Coronary artery (tissue), 2 donors: ENCODE results near the gene OR6B2.
"Not testable (repeated sequence)": the region's sequence is repeated elsewhere in the genome, so short reads cannot be mapped to it uniquely, and the experiment has no call there.

Experiments used
- DNase-seq: peaks from one replicate; pipeline ENCODE4 v3.0.0-alpha.2; 2017; ENCODE audit warnings: low spot score
- H3K27ac ChIP-seq, 2 donors: fragments of 200-600 bp; sonication (generic); one replicate each; pipeline ENCODE4 v1.5.1; 2016 to 2019
- H3K4me3 ChIP-seq: fragments of 200-600 bp; sonication (generic); 2 replicates; pipeline ENCODE4 v1.5.1; 2016; ENCODE audit warnings: mild to moderate bottlenecking, moderate library complexity
- TF ChIP-seq, protein P1 (sequence below): fragments of 200-600 bp; sonication (generic); IDR thresholded peaks from one replicate; pipeline ENCODE4 v1.5.1; 2019; ENCODE audit warnings: antibody characterized with exemption

OR6B2 gene

DNA sequence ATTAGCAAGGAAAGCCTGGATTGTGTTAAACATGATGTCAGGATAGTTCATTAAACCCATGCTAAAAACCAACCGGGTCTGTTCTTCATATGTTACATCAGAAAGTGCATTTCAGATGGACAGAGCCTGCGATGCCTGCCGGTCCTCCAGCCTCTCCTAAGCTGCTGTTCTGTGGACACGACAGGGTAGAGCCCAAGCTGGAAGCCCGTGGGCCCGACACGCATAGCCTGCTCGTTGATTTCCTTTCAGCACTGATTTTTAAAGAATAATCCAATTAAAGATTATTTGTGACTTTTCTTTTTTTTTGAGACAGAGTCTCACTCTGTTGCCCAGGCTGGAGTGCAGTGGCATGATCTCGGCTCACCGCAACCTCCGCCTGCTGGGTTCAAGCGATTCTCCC is 22.3 kb upstream of the OR6B2 start:
- TF ChIP-seq, protein P1, sequence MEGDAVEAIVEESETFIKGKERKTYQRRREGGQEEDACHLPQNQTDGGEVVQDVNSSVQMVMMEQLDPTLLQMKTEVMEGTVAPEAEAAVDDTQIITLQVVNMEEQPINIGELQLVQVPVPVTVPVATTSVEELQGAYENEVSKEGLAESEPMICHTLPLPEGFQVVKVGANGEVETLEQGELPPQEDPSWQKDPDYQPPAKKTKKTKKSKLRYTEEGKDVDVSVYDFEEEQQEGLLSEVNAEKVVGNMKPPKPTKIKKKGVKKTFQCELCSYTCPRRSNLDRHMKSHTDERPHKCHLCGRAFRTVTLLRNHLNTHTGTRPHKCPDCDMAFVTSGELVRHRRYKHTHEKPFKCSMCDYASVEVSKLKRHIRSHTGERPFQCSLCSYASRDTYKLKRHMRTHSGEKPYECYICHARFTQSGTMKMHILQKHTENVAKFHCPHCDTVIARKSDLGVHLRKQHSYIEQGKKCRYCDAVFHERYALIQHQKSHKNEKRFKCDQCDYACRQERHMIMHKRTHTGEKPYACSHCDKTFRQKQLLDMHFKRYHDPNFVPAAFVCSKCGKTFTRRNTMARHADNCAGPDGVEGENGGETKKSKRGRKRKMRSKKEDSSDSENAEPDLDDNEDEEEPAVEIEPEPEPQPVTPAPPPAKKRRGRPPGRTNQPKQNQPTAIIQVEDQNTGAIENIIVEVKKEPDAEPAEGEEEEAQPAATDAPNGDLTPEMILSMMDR, result no peak
- H3K4me3 ChIP-seq, result no peak overlapping the region
- H3K27ac ChIP-seq, result no peak overlapping the region
- no peak for DNase-seq

DNA sequence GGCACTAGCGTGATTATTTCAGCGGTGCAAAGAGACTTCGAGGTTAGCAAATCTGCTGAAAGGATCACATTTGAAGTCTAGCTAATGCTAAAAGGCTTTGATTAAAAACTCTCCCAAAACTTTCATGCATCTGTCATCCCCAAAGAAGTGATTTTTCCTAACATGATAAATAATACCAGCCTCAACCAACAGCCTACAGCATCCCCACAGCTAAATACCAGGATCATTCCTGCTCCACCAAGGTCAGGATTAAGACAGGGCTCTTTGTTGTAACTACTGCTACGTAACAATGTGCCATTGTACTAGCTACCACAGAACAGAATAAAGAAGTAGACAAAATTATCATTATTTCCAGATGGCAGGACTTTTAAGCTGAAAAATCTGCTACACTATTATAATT is 21.5 kb upstream of the OR6B2 start:
- DNase-seq, result no peak
- Histone ChIP-seq H3K4me3 (no peak overlapping the region), H3K27ac (no peak overlapping the region)
- TF ChIP-seq, protein P1, result no peak

DNA sequence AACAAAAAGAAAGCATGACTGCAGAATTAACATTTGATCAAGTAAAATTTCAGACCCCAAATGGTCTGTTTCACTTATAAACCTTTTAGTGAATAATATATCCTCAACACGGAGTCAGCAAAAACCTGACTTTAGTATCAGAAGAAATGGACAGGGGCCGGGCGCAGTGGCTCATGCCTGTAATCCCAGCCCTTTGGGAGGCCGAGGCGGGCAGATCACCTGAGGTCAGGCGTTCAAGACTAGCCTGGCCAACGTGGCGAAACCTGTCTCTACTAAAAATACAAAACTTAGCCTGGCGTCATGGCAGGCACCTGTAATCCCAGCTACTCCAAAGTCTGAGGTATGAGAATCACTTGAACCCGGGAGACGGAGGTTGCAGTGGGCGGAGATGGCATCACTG is 20.0 kb upstream of the OR6B2 start:
- no peak for DNase-seq
- TF ChIP-seq, protein P1, result no peak
- no peak overlapping the region for H3K27ac ChIP-seq
- H3K4me3 ChIP-seq, result no peak overlapping the region

DNA sequence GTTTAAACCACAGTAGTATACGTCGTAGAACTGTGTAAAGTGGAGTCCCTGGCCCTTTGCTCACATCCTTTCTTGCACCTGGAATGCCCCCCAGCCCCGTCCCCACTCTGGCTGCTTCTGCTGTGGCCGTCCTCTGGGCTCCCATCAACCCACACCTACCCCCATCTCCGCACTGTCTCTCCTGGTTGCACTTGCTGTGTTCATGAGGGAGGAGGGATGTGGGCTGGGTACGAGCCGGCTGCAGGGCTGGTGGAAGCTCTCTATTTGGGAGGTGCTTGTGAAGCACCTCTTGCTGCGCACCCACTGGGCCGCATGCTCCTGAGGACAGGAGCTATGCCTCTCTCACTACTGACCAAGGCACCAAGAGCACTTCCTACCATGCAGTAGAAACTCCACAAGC is 18.0 kb upstream of the OR6B2 start:
- TF ChIP-seq, protein P1, result no peak
- no peak for DNase-seq
- no peak overlapping the region for H3K4me3 ChIP-seq
- H3K27ac ChIP-seq, result no peak overlapping the region

DNA sequence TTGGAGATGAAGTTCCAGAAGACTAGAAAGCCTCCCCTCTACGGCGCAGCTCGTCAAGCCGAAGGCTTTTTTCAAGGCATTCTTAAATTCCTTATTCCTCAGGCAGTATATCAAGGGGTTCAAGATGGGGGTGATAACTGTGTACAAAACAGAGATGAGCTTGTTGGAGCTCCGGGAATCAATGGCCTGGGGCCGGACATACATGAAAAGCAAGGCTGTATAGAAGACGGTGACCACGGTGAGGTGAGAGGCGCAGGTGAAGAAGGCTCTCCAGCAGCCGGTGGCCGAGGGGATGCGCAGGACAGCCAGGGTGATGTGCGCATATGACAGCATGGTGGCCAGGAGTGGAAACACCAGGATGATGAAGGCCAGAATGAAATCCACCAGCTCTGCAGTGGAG is 14.9 kb upstream of the OR6B2 start:
- no peak overlapping the region for H3K4me3 ChIP-seq
- H3K27ac ChIP-seq, result no peak overlapping the region
- TF ChIP-seq, protein P1, result no peak
- no peak for DNase-seq

DNA sequence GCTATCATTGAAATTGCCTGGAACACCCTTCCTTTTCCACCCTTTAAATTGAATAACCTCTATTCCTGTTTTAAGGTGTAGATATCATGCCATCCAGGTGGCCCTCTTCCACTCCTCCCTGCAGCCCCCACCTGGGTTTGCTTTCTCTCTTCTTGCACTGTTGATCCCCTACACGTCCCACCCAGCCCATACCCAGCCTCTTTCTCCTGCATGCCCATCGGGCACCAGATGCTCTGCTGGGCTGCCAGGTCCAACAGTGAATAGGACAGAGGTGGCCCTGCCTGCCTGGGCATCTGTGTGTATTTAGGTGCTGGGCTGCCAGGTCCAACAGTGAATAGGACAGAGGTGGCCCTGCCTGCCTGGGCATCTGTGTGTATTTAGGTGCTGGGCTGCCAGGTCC is 13.9 kb upstream of the OR6B2 start:
- DNase-seq, H3K4me3 ChIP-seq, H3K27ac ChIP-seq: not testable (repeated sequence)

DNA sequence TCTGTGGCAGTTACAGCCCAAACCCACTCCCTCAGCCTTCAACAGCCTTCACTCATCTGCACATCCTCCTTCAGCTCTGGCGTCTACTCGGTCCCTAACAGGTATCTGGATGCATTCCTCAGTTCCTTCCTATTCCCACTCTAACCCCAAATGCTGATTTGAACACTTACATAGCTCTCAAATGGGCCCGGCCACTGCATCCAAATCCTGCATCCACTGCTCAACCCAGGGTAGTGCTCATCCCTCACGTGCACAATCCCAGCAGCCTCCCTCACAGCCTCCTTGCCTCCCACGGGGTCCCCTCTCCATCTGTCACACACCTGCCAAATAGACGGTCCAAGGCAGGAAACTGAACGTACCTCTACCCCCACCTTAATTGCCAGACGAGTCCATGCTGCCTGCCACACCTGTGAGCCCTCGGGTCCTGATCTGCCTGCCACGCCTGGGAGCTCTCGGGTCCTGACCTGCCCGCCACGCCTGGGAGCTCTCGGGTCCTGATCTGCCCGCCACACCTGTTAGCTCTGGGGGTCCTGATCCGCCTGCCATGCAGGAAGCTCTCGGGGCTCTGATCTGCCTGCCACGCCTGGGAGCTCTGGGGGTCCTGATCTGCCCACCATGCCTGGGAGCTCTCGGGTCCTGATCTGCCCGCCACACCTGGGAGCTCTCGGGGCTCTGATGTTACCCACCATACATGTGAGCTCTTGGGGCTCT is 13.2 kb upstream of the OR6B2 start:
- TF ChIP-seq, protein P1, result no peak
- no peak for DNase-seq
- Histone ChIP-seq H3K27ac (no peak overlapping the region), H3K4me3 (no peak overlapping the region)
